GM10266 (cell line): ENCODE measurements around the gene HOXA4.
A peak's percentile ranks its signal among the peaks of the same experiment; 100 is the strongest.

Source experiments
- DNase-seq: peaks from one replicate; pipeline ENCODE4 v3.0.0; 2012; ENCODE audit errors: extremely low spot score
- TF ChIP-seq, protein P1 (sequence below): IDR thresholded peaks from 2 replicates; pipeline ENCODE4 v1.5.1; 2012; ENCODE audit warnings: mild to moderate bottlenecking, low read depth; ENCODE audit not compliant: control insufficient read depth, insufficient read depth; ENCODE audit errors: missing control alignments

Gene HOXA4

DNA sequence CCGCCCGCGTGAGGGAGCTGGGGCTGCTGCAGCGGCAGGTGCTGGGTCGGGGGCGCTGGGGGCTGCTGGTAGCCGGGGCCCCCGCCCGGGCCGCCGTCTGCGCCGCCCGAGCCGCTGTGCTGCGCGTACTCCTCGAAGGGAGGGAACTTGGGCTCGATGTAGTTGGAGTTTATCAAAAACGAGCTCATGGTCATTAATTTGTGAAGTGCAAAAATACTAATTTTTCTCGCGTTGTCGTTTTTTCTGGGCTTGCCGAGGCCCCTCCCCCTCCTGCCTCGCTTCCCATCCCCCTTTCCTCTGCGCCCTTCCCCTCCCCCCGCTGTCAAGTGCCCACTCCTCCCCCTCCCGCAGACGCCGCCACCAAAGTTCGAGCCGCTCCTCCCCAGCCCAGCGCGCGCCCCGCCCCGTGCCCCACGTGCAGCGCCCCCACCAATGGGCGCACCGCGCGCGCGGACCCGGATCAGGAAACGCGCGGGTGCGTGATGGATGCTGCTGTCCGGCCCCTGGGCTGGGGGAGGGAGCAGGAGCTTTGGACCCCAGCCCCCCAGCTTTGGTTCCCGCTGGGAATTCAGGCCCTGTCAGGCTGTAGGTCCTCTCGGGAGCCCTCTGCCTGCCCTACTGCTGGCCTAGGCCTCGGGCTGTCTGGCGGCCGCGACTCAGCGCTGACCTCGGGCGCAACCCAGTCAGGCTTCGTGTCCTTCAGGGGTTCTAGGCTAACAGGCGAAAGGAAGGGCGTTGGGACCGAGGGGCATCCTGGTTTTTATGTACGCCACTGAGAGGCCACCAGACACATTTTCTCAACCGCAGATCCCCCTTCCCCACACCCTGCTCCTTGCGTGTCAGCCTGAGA, at the start of gene HOXA4:
Gene HOXA4, minus strand, starts transcription at position 218 of the 850 bp plus-strand sequence. Its CDS starts 24 bp downstream, at position 194.
- DNase-seq, result no peak
- TF ChIP-seq, protein P1, sequence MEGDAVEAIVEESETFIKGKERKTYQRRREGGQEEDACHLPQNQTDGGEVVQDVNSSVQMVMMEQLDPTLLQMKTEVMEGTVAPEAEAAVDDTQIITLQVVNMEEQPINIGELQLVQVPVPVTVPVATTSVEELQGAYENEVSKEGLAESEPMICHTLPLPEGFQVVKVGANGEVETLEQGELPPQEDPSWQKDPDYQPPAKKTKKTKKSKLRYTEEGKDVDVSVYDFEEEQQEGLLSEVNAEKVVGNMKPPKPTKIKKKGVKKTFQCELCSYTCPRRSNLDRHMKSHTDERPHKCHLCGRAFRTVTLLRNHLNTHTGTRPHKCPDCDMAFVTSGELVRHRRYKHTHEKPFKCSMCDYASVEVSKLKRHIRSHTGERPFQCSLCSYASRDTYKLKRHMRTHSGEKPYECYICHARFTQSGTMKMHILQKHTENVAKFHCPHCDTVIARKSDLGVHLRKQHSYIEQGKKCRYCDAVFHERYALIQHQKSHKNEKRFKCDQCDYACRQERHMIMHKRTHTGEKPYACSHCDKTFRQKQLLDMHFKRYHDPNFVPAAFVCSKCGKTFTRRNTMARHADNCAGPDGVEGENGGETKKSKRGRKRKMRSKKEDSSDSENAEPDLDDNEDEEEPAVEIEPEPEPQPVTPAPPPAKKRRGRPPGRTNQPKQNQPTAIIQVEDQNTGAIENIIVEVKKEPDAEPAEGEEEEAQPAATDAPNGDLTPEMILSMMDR, result no peak

DNA sequence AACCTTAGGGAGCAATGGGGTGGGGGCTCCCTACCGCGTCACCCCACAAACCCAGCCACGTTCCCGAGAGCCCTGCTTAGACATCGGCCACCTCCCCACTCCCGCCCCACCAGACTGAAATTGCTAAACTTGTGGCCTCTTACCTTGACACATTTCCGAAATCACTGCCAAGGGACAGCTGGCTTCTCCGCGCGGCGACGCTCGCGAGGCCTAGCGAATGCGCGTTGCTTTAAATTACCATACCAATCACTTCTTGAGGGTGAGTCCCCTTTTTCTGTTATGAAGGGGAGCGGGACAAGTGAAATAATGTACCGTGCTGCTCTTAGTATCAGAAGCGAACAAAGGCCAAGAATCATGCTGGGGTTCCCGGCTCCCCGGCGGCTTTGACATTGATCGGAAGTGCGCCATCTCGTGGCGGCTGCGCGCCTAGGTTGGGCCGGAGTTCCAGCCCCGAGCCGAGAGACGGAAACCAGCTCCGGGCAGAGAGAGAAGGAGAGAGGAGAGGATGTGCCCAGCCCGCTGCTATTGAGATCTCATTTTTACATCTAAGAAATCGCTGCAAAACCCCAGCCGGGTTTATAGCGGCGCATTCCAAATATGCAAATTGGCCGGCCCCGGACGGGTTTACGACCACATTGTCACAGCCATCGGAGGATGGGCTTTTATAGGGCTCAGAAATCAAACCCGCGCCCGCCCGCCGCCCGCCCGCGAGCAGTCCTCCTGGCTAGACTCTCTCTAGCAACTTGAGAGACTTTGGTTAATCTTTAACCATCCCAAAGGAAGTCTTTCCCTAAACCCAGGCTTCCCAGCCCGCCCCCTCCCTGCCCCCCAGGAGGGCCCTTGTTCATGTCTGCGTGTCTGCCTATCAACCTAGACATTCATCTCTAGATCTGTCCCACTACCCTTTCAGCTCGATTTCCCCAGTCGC, 49.2 kb upstream of the HOXA4 start:
- DNase-seq, result peak; percentile 86
- TF ChIP-seq, protein P1, result peak; percentile 77

DNA sequence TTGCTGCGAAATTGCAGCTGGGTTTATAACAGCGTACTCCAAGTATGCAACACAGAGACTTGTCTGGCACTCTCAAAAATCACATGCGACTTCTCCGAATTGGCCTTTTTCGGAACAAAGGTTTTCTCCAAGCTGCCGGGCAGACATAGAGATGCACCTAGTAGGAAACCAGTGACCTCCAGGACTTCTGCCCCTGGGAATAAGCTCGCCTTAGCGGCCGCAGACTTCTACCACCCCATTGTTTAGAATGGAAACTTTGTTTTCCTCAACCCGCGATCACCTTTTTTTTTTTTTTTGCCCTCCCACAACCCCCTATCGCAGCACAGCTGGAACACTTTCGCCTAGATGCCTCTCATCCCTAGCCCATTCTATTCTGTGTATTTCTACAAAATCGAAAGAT, 48.5 kb upstream of the HOXA4 start:
- TF ChIP-seq, protein P1, result no peak
- no peak for DNase-seq

DNA sequence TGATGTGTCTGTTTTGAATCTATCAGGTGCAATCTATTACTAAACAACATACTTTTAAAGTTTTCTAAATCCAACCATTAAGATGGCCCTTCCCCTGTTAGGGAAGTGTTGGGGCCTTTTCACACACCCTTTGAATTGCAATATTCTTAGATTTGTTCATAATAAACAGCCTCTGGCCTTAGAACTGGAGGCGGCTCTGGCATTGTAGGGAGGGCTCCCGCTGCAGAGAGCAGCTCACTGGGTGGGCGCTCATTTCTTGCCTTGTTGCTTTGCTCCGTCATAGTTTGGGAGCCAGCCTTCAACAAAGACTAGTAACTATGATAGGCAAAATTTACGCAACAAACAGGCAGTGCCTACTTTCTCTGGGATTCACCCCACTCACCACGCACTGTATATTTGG, 47.8 kb upstream of the HOXA4 start:
- TF ChIP-seq, protein P1, result no peak
- no peak for DNase-seq

DNA sequence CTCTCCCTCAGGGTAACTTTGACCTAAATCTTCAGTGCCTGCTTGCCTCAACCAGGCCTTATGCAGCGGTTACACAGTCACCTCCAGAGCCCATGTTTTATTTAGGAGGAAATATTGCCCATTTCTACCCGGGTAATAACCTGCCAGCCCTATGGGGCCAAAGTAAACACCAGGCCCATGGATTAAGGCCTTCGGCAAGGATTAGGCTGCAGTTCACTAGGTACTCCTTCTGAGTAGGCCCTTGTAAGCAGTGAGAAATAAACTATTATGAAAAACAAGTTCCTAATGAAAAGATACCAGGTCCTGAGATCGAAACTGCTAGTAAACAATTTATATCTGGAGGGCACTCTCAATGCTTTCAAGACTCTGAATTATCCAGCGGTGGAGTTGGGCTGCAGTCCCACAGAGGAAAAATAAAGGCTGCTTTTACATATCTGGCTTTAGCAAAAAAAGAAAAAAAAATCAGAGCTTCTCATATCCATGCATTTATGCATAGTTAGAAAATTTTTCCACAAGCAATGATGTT, 47.3 kb upstream of the HOXA4 start:
- no peak for DNase-seq
- TF ChIP-seq, protein P1, result no peak

DNA sequence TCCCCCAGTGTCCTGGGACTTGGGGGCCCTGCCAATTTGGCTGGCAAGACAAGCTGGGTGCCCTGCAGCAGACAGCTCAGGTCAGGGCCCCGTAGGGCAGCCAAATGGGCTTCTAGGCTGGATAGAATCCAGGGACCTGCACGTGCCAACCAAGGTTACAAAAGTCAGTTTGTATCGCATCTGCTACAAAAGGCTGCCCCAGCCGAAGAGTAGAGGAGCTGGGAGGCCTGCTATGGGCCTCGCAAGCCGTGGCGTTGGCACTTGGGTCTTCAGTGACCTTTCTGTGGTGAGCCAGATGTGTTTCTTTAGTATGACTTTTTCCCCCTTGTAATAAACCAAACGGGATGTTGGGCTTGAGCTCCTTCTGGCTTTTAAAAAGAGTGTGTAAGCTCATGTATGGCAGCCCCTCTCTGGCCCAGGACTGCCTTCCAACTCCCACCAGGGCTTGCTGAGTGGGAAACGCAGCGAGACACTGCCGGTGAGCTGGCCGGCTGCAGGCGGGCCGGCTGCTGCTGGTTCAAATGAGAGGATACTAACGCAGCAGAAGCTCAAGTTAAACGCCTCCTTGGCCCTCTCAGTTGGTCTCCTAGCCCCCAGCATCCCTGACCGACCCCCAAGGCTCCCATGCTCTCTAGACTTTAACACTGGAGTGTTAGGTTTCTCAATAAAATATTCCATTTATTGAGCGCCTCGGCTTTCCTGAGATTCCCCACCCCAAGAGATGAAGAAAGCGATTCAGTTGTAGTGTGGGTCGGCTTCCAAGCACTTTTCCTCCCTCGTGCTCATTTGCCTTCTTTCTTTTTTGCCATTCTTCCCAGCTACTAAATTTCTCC, 46.6 kb upstream of the HOXA4 start:
- no peak for DNase-seq

More for the DNA sequence above, 46.6 kb upstream of the HOXA4 start:
- TF ChIP-seq, protein P1, result no peak
